ENCODE results near the gene GPR153. TPM values are rescaled to one million over a fixed set of nuclear protein-coding genes. Genes with fewer than 3 reads are reported as not detected.
A peak's percentile ranks its signal among the peaks of the same experiment; 100 is the strongest.

GPR153 gene
- total RNA-seq, 1 donor from 2014 or later, result 6.5 TPM

- peak; percentile 83 for TF ChIP-seq CTCF (IDR thresholded peaks at IDR 0.05; ENCODE audit: unreplicated experiment)
- Mint-ChIP-seq H3K27ac (no peak overlapping the region), H3K27me3 (peaks cover 65% of the 10 kb centered on the region), H3K36me3 (ENCODE audit: insufficient read depth) (no peaks in the 10 kb centered on the region), H3K4me3 (ENCODE audit: low read depth) (no peak overlapping the region), H3K9me3 (ENCODE audit: low read depth) (no peaks in the 10 kb centered on the region), H3K4me1 (ENCODE audit: low read depth) (peaks cover 9% of the 10 kb centered on the region)
- DNase-seq (ENCODE audit: low spot score, unreplicated experiment), result peak; percentile 85
These were observed 15.6 kb downstream of the GPR153 start for GRCh38 chr1:6245086-6245868.

- DNase-seq (ENCODE audit: low spot score, unreplicated experiment), result no peak
- H3K9me3 Mint-ChIP-seq (ENCODE audit: low read depth), result no peaks in the 10 kb centered on the region
- H3K27me3 Mint-ChIP-seq, result peaks cover 66% of the 10 kb centered on the region
- H3K27ac Mint-ChIP-seq, result no peak overlapping the region
- H3K4me3 Mint-ChIP-seq (ENCODE audit: low read depth), result no peak overlapping the region
- H3K36me3 Mint-ChIP-seq (ENCODE audit: insufficient read depth), result no peaks in the 10 kb centered on the region
- H3K4me1 Mint-ChIP-seq (ENCODE audit: low read depth), result peaks cover 12% of the 10 kb centered on the region
- TF ChIP-seq CTCF (IDR thresholded peaks at IDR 0.05; ENCODE audit: unreplicated experiment), result no peak
These were observed 16.4 kb downstream of the GPR153 start for GRCh38 chr1:6244401-6245049.

DNA sequence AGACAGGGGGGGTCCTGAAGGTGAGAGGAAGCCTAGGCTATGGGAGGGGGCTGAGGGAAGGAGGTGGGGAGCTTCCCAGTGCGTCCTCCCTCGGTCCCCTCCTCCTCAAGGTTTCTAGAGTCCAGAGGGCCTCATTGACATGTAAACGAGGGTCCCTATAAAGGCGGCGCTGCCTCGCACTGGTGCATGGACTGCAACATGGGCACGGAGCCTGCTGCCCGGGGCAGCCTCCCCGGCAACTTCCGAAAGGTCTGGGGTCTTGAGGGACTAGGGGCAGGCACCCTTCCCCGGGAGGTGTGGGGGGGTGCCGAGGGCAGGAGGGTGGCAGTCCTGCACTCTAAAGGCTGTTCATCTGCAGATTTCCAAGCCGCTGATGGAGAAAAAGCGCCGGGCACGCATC, 16.9 kb downstream of the GPR153 start, which contains the start of gene HES3:
TSS of gene HES3 (plus strand) at position 187 of the 400 bp plus-strand sequence. CDS start at position 374, 187 bp downstream.
- Mint-ChIP-seq H3K4me1 (ENCODE audit: low read depth) (peaks cover 14% of the 10 kb centered on the region), H3K9me3 (ENCODE audit: low read depth) (no peaks in the 10 kb centered on the region), H3K27me3 (peaks cover 72% of the 10 kb centered on the region), H3K36me3 (ENCODE audit: insufficient read depth) (no peaks in the 10 kb centered on the region), H3K4me3 (ENCODE audit: low read depth) (no peak within 1 kb of the TSS), H3K27ac (no peak within 1 kb of the TSS)
- no peak for TF ChIP-seq CTCF (IDR thresholded peaks at IDR 0.05; ENCODE audit: unreplicated experiment)
- DNase-seq (ENCODE audit: low spot score, unreplicated experiment), result no peak

DNA sequence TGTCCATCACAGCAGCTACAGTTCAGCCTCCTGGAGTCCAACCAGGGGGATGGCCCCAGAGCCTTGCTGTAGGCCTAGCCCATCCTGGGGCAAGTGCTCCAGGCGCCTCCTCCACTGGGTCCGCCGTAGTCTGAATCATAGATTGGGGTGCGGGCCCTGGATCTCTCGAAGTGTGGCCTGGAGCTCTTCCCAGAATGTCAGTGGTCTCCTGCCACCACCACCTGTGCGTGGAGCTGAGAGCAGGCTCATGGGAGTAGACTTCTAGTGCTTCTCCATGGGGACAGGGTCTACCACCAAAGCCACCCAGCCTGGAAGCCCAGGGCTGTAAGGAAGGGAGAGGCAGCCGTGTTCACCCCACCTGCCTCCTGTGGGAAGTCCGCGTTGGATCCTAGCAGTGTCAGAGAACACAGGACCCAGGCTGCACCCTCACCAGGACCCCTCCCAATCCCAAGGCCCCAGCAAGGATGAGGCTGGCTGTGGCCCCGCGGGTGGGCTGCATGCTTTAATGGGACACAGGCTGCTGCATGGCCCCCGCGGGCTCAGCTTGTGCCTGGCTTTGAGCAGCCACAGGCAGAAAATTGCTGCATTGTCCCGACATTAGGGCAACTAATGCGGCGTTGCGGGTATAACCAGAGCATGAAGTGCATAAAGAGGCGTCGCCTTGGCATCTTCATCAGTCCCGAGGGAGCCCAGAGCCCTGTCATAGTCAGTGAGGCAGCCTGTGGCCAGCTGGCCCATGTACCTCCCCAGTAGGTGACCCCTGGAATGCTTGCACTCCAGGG, 17.7 kb downstream of the GPR153 start:
- Mint-ChIP-seq H3K4me1 (ENCODE audit: low read depth) (peaks cover 14% of the 10 kb centered on the region), H3K27ac (no peak overlapping the region), H3K27me3 (peaks cover 68% of the 10 kb centered on the region), H3K4me3 (ENCODE audit: low read depth) (no peak overlapping the region), H3K9me3 (ENCODE audit: low read depth) (no peaks in the 10 kb centered on the region), H3K36me3 (ENCODE audit: insufficient read depth) (no peaks in the 10 kb centered on the region)
- no peak for TF ChIP-seq CTCF (IDR thresholded peaks at IDR 0.05; ENCODE audit: unreplicated experiment)
- DNase-seq (ENCODE audit: low spot score, unreplicated experiment), result no peak

Measured in progenitor cell of endocrine pancreas (in vitro differentiated cells).